HG03354 (cell line): Measurements from ENCODE around the gene CAMK1.

ENCODE experiments used
- ATAC-seq: cut with Tn5 transposase; IDR thresholded peaks from one replicate; pipeline ENCODE4 v1.9.1; 2021; ENCODE audit warnings: mild to moderate bottlenecking; ENCODE audit not compliant: unreplicated experiment, poor library complexity, severe bottlenecking

CAMK1 gene

GRCh38 chr3:9747267-9747666 is 22.5 kb downstream of the CAMK1 start:
- ATAC-seq: no peak

DNA sequence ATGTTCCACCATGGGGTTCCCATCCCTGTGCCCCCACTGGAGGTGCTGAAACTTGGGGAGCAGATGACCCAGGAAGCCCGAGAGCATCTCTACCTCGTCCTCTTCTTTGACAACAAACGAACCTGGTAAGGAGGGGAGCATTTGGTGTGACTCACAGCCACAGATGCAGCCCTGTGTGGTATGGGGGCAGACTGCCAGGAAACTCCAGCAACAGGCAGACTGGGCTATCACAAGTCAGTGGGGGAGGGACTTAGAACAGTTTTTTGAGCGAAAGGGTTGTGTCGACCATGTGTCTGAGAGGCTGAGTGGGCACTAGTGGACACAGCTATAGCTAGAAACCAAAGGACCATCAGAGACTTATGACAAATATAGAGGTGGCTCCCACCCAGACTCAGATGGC is 23.4 kb downstream of the CAMK1 start:
- no peak for ATAC-seq

DNA sequence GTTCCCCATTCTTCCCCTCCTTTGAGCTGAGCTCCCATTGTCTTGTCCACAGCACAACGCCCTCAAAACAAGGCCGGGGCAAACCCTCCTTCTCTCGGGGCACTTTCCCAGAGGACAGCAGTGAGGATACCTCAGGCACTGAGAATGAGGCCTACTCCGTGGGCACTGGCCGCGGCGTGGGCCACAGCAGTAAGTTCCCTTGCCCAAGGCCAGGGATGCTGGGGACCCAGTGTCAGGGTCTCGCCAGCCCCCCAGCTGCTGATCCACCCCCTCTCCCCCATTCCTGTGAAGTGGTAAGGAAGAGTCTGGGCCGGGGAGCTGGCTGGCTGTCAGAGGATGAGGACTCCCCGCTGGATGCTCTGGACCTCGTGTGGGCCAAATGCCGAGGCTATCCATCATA is 24.2 kb downstream of the CAMK1 start:
- no peak for ATAC-seq

- ATAC-seq: no peak
Observed at GRCh38 chr3:9744162-9744561, 25.6 kb downstream of the CAMK1 start.

GRCh38 chr3:9743548-9743947 is 26.2 kb downstream of the CAMK1 start:
- ATAC-seq: no peak

DNA sequence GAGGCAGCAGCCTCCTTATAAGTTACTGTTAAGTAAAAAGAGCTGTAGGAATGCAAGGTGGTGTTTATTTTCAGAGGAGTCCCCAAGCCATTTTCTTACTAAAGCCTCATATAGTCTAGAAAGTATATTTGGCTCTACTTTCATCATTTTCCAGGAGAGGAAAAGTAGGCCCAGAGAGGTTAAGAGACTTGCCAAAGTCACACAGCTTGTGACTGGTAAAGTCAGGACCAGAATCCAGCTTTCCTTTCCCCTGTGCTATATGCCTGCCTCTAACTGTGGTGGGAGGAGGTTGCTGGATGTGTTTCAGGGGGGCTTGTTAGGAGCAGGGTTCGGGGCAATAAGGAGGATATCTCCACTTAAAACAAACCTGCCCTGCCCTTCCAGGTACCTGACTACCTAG is 27.2 kb downstream of the CAMK1 start:
- ATAC-seq: no peak

GRCh38 chr3:9739181-9739580 is 30.6 kb downstream of the CAMK1 start:
- no peak for ATAC-seq

DNA sequence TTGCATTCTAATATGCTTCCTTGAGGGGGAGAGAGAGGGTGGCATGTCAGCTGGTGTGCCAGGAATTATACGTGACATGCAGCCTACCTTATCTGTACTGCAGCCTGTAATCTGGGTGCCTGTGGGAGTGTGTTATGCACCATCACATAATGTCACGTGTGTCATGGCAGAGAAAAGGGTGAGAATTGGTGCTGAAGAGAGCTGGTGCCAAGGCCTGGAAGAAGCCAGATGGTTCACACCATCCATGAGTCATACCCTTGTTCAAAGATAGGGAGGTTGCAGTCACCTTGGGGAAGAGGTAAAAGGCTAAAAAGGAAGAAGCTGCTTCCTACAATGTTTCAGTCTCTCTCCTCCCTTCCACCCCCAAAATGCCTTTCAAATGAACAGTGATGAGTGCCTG is 32.9 kb downstream of the CAMK1 start:
- ATAC-seq: no peak

- ATAC-seq: no peak
Observed at GRCh38 chr3:9732740-9733115, 37.0 kb downstream of the CAMK1 start.

- peak; percentile 17 for ATAC-seq
Observed at GRCh38 chr3:9732080-9732739, 37.5 kb downstream of the CAMK1 start.

DNA sequence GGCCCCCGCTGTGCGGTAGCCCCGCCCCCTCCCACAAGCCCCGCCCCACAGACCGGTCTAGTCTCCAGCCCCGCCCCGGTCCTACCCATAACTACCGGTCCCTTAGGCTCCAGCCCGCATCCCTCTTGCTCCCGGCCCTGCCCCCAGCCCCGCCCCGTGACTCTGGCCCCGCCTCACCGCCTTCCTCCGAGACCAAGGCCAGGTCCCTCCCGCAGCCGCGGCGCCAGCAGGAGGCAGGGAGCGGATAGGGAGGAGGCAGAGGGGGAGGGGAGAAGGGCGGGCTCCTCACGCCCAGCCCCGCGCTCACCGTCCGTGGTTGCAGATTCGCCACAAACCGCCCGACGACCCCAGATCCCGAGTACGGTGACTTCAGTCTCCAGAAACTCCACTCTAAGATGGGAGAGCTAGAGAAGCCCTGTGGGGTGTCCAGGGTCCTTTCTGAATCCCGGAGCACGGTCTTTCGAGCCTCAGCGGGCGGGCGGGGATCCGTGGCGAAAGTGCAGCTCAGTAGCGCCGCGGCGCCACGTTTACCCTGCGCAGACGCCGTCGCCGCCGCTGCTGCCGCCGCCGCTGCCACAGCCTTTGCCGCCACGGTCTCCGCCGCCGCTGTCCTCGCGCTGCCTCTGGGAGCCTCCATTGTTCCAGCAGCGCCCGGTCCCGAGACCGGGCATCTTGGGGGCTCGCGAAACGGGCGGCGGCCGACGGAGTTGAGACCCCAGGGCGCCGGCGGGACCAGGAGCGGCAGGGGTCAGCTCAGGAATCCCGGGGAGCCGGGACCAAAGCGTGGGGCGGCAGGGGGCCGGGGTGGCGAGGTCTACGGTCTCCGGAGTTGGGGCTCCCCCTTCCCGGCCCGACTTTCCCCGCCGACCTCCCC is 38.3 kb downstream of the CAMK1 start, which contains the start of gene BRPF1:
Gene BRPF1 (plus strand): TSS at position 530 of the 874 bp plus-strand sequence. CDS start 2,406 bp downstream, outside the sequence.
- ATAC-seq: peak; percentile 93

- peak; percentile 53 for ATAC-seq
Observed at GRCh38 chr3:9730657-9731205, 39.0 kb downstream of the CAMK1 start.

GRCh38 chr3:9729419-9729818 is 40.3 kb downstream of the CAMK1 start:
- ATAC-seq: no peak

- ATAC-seq: no peak
Observed at GRCh38 chr3:9727743-9728142, 42.0 kb downstream of the CAMK1 start.

GRCh38 chr3:9727041-9727595 is 42.6 kb downstream of the CAMK1 start:
- no peak for ATAC-seq

DNA sequence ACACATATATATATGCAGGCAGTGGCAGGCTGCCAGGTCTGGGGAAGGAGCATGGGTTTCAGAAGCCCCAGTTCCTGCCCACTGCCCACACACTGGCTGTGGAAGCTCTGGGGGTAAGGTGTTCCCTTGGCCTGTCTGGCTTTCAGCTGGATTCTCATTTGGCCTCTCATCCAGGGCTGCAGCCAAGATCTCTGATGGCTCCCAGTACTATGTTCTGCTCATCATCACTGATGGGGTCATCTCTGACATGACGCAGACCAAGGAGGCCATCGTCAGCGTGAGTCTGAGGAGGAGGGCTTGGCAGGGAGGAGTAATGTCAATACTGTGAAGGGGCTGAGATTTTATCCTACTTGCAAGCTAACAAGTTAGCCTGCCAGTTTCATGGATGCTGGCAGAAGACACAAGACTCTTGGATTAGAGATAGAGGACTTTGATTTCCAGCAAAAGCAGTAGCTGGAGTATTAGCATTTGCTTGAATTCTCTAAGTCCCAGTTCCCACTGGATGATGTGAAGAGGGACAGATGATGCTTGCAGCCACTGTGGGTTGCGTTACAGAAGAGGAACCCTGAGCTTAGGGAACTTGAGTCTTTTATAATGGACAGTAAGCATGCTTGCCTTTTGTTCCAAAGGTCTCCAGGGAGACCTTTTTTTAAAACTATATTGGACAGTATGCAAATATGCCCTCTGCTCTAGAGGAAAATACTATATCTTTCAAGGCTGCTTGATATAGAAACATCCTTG is 43.8 kb downstream of the CAMK1 start:
- no peak for ATAC-seq

DNA sequence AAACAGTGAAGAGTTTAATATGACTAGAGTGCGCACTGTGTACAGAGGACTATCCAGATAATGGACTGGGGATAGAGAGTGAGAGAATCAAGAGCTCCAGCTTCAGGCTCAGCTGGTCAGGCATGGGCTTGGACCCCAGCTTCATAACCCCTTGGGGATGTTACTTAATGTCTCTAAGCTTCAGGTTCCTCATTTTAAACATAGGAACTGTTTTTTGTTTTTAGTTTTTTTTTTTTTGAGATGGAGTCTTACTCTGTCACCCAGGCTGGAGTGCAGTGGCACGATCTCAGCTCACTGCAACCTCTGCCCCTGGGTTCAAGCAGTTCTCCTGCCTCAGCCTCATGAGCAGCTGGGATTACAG is 48.1 kb downstream of the CAMK1 start:
- no peak for ATAC-seq

DNA sequence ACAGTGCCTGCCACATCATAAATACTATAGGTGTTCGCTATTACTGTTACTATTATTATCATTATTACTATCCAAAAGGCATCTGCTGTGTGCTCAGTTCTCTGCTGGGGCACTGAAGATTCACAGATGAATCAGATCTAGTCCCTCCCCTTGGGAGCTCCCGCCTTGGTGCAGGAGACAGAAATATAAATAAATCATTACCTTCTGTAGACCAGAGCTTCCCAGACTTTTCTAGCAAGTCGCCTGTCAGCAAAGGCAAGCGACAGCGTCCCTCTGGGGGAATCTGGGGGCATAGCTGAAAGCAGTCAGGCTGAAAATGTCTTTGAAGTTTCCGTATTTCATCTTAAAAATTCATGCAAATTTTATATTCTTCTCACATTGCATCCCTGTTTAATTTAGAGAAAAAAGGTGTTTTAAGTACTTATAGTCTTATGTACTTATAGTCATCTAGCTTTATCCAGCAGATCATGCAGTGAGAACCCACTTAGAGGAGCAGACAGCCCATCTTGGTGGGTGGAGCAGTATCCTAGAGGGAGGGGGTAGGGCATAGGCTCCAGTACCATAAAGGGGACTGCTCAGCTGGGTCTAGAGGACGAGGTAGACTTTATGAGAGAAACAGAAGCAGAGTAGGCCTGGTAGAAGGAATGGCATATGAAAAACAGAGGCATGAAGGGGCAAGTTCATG is 48.6 kb downstream of the CAMK1 start:
- ATAC-seq: no peak

DNA sequence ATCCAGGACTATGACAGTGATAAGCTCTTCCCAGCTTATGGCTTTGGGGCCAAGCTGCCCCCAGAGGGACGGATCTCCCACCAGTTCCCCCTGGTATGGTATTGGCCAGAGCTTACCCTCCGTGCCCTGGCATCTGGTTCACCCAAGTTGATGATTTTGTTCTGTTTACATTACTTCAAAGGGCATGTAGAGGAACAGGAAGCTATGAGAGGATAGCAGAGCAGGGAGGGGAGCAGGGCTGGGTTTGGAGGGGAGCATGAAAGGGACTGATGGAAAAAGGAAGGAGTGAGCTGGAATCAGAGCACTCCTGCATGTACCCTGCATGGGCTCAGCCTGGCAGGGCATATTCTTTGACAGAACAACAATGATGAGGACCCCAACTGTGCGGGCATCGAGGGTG is 51.6 kb downstream of the CAMK1 start:
- ATAC-seq: no peak
